SJCRH30 (cell line): ENCODE measurements around the gene CACNA1H. TPM values are rescaled to one million over a fixed set of nuclear protein-coding genes. Genes with fewer than 3 reads are reported as not detected.

Experiments used
- DNase-seq, 2 experiments: peaks; one replicate each; pipeline ENCODE4 v3.0.0-alpha.2; 2015 to 2020
- H3K27ac ChIP-seq: fragments of 250-450 bp; sonication (Bioruptor Pico); 2 replicates; pipeline ENCODE4 v1.5.1; 2020; ENCODE audit warnings: mild to moderate bottlenecking, moderate library complexity
- H3K27me3 ChIP-seq: fragments of 250-450 bp; sonication (Bioruptor Pico); 2 replicates; pipeline ENCODE4 v1.5.1; 2020; ENCODE audit warnings: mild to moderate bottlenecking, moderate library complexity
- H3K36me3 ChIP-seq: fragments of 250-450 bp; sonication (Bioruptor Pico); 2 replicates; pipeline ENCODE4 v1.5.1; 2020; ENCODE audit warnings: mild to moderate bottlenecking, moderate library complexity
- H3K4me1 ChIP-seq: fragments of 250-450 bp; sonication (Bioruptor Pico); 2 replicates; pipeline ENCODE4 v1.5.1; 2020; ENCODE audit warnings: mild to moderate bottlenecking, moderate library complexity
- H3K4me3 ChIP-seq: fragments of 250-450 bp; sonication (Bioruptor Pico); 2 replicates; pipeline ENCODE4 v1.5.1; 2020; ENCODE audit warnings: mild to moderate bottlenecking, moderate library complexity
- H3K9me3 ChIP-seq: fragments of 250-450 bp; sonication (Bioruptor Pico); replicated peaks from 2 replicates; pipeline ENCODE4 v1.5.1; 2020; ENCODE audit warnings: mild to moderate bottlenecking, moderate library complexity
- total RNA-seq: library from RNA; depleted of rRNA; stranded (reverse); fragments of >200 nt; shearing (Covaris generic); gene quantifications from 2 replicates; pipeline ENCODE4 v1.2.3, GENCODE V29; 2014; rRNA removed

CACNA1H gene
- total RNA-seq, result 1.4 and 1.7 TPM in 2 replicates

- Histone ChIP-seq H3K27ac (no peak within 1 kb of the TSS), H3K36me3 (no peaks in the 10 kb centered on the region), H3K27me3 (peaks cover 31% of the 10 kb centered on the region), H3K9me3 (no peaks in the 10 kb centered on the region), H3K4me1 (peaks cover 7% of the 10 kb centered on the region; the same call in 1 of the 2 replicates), H3K4me3 (0 out of 2 replicates have a peak within 1 kb of the TSS, but pooled peaks have one; percentile 16)
- DNase-seq, result no peak
Measured at GRCh38 chr16:1152651-1153259, at the start of gene CACNA1H. CACNA1H (plus strand) TSS chr16:1153106; CDS start chr16:1153738, 632 bp downstream.

GRCh38 chr16:1103636-1103980 lies 49.3 kb upstream of the CACNA1H start:
- H3K27me3 ChIP-seq, result no peaks in the 10 kb centered on the region
- H3K4me3 ChIP-seq, result peak overlapping the region; percentile 62
- H3K4me1 ChIP-seq, result peaks cover 25% of the 10 kb centered on the region
- H3K9me3 ChIP-seq, result no peaks in the 10 kb centered on the region
- peak; percentile 47 to 61 for DNase-seq
- H3K27ac ChIP-seq, result peak overlapping the region; percentile 71
- H3K36me3 ChIP-seq, result no peaks in the 10 kb centered on the region

- no peak overlapping the region for H3K4me3 ChIP-seq
- peaks cover 17% of the 10 kb centered on the region; the same call in 1 of the 2 replicates for H3K4me1 ChIP-seq
- peak; percentile 74 to 77 for DNase-seq
- H3K27me3 ChIP-seq, result peaks cover 4% of the 10 kb centered on the region; the same call in 1 of the 2 replicates
- H3K9me3 ChIP-seq, result no peaks in the 10 kb centered on the region
- no peak overlapping the region for H3K27ac ChIP-seq
- no peaks in the 10 kb centered on the region for H3K36me3 ChIP-seq
Measured at GRCh38 chr16:1105888-1106620, 46.9 kb upstream of the CACNA1H start.

GRCh38 chr16:1106659-1107058 lies 46.2 kb upstream of the CACNA1H start:
- peaks cover 17% of the 10 kb centered on the region; the same call in 1 of the 2 replicates for H3K4me1 ChIP-seq
- no peaks in the 10 kb centered on the region for H3K9me3 ChIP-seq
- H3K4me3 ChIP-seq, result no peak overlapping the region
- no peaks in the 10 kb centered on the region for H3K36me3 ChIP-seq
- DNase-seq, result no peak
- peaks cover 4% of the 10 kb centered on the region; the same call in 1 of the 2 replicates for H3K27me3 ChIP-seq
- no peak overlapping the region for H3K27ac ChIP-seq

- DNase-seq, result no peak
- Histone ChIP-seq H3K27me3 (peaks cover 4% of the 10 kb centered on the region; the same call in 1 of the 2 replicates), H3K9me3 (no peaks in the 10 kb centered on the region), H3K4me1 (peaks cover 15% of the 10 kb centered on the region; the same call in 1 of the 2 replicates), H3K4me3 (no peak overlapping the region), H3K27ac (no peak overlapping the region), H3K36me3 (no peaks in the 10 kb centered on the region)
Measured at GRCh38 chr16:1107141-1107540, 45.8 kb upstream of the CACNA1H start.

GRCh38 chr16:1107731-1108130 lies 45.2 kb upstream of the CACNA1H start:
- no peaks in the 10 kb centered on the region for H3K36me3 ChIP-seq
- no peak overlapping the region for H3K27ac ChIP-seq

GRCh38 chr16:1108299-1109252 lies 44.3 kb upstream of the CACNA1H start:
- Histone ChIP-seq H3K4me1 (peaks cover 15% of the 10 kb centered on the region; the same call in 1 of the 2 replicates), H3K27ac (no peak overlapping the region), H3K9me3 (no peaks in the 10 kb centered on the region), H3K27me3 (peaks cover 4% of the 10 kb centered on the region; the same call in 1 of the 2 replicates), H3K4me3 (no peak overlapping the region), H3K36me3 (no peaks in the 10 kb centered on the region)
- DNase-seq, result peak; percentile 74 to 75

More at GRCh38 chr16:1107731-1108130, 45.2 kb upstream of the CACNA1H start:
- DNase-seq, result no peak
- H3K27me3 ChIP-seq, result peaks cover 4% of the 10 kb centered on the region; the same call in 1 of the 2 replicates
- H3K9me3 ChIP-seq, result no peaks in the 10 kb centered on the region
- no peak overlapping the region for H3K4me3 ChIP-seq
- peaks cover 15% of the 10 kb centered on the region; the same call in 1 of the 2 replicates for H3K4me1 ChIP-seq

- H3K4me1 ChIP-seq, result peaks cover 11% of the 10 kb centered on the region; the same call in 1 of the 2 replicates
- no peak overlapping the region for H3K27ac ChIP-seq
- no peaks in the 10 kb centered on the region for H3K36me3 ChIP-seq
- no peak overlapping the region for H3K4me3 ChIP-seq
- H3K27me3 ChIP-seq, result peaks cover 8% of the 10 kb centered on the region
- no peaks in the 10 kb centered on the region for H3K9me3 ChIP-seq
- DNase-seq, result peak in 1 of 2 experiments; percentile 9
Measured at GRCh38 chr16:1109648-1110047, 43.3 kb upstream of the CACNA1H start.

- no peaks in the 10 kb centered on the region for H3K9me3 ChIP-seq
- DNase-seq, result peak in 1 of 2 experiments; percentile 12
- H3K27ac ChIP-seq, result no peak overlapping the region
- H3K27me3 ChIP-seq, result peaks cover 23% of the 10 kb centered on the region
- H3K4me1 ChIP-seq, result peaks cover 11% of the 10 kb centered on the region; the same call in 1 of the 2 replicates
- H3K4me3 ChIP-seq, result no peak overlapping the region
- no peaks in the 10 kb centered on the region for H3K36me3 ChIP-seq
Measured at GRCh38 chr16:1112506-1113184, 40.3 kb upstream of the CACNA1H start.

GRCh38 chr16:1113489-1113888 lies 39.4 kb upstream of the CACNA1H start:
- Histone ChIP-seq H3K27me3 (peaks cover 25% of the 10 kb centered on the region), H3K36me3 (no peaks in the 10 kb centered on the region), H3K4me1 (peaks cover 4% of the 10 kb centered on the region; the same call in 1 of the 2 replicates), H3K27ac (no peak overlapping the region), H3K4me3 (no peak overlapping the region), H3K9me3 (no peaks in the 10 kb centered on the region)
- peak in 1 of 2 experiments; percentile 17 for DNase-seq

- no peaks in the 10 kb centered on the region for H3K36me3 ChIP-seq
- no peaks in the 10 kb centered on the region for H3K9me3 ChIP-seq
- H3K27me3 ChIP-seq, result peaks cover 25% of the 10 kb centered on the region
- DNase-seq, result peak in 1 of 2 experiments; percentile 6
- peaks cover 4% of the 10 kb centered on the region; the same call in 1 of the 2 replicates for H3K4me1 ChIP-seq
- H3K27ac ChIP-seq, result no peak overlapping the region
- no peak overlapping the region for H3K4me3 ChIP-seq
Measured at GRCh38 chr16:1113889-1114526, 38.9 kb upstream of the CACNA1H start.

- no peak overlapping the region for H3K4me3 ChIP-seq
- H3K27ac ChIP-seq, result no peak overlapping the region
- no peaks in the 10 kb centered on the region for H3K36me3 ChIP-seq
- H3K9me3 ChIP-seq, result no peaks in the 10 kb centered on the region
- peaks cover 22% of the 10 kb centered on the region for H3K4me1 ChIP-seq
- DNase-seq, result peak in 1 of 2 experiments; percentile 16
- H3K27me3 ChIP-seq, result peaks cover 27% of the 10 kb centered on the region
Measured at GRCh38 chr16:1116693-1117077, 36.2 kb upstream of the CACNA1H start.

- peaks cover 33% of the 10 kb centered on the region for H3K27me3 ChIP-seq
- peak in 1 of 2 experiments; percentile 14 for DNase-seq
- H3K4me1 ChIP-seq, result peaks cover 22% of the 10 kb centered on the region
- H3K4me3 ChIP-seq, result no peak overlapping the region
- no peaks in the 10 kb centered on the region for H3K36me3 ChIP-seq
- no peaks in the 10 kb centered on the region for H3K9me3 ChIP-seq
- no peak overlapping the region for H3K27ac ChIP-seq
Measured at GRCh38 chr16:1117176-1117900, 35.6 kb upstream of the CACNA1H start.
